Measurements from ENCODE around the gene PDLIM4.

Gene PDLIM4

GRCh38 chr5:132308701-132309100, 51.2 kb downstream of the PDLIM4 start:
- Histone ChIP-seq H3K27me3 (no peaks in the 10 kb centered on the region), H4K20me1 (peaks cover 0 to 99% (median 47%) of the 10 kb centered on the region in 11 experiments; a peak in 17 of 22 replicates), H3K36me3 (peaks cover 0 to 68% (median 17%) of the 10 kb centered on the region in 11 experiments; a peak in 15 of 22 replicates), H3K4me1 (no peaks in the 10 kb centered on the region), H3K4me3 (no peak overlapping the region), H3K9ac (no peak overlapping the region), H3K9me3 (replicated peaks in 1 of 11) (peaks cover 0 to 22% (median 18%) of the 10 kb centered on the region in 11 experiments; a peak in 15 of 22 replicates), H3K27ac (no peak overlapping the region), H3K4me2 (no peak overlapping the region)
- TF ChIP-seq Cebpa-rat (IDR thresholded peaks at IDR 0.05), result no peak

- Histone ChIP-seq H3K9ac (no peak overlapping the region), H3K36me3 (peaks cover 0 to 68% (median 14%) of the 10 kb centered on the region in 11 experiments; a peak in 17 of 22 replicates), H4K20me1 (peaks cover 0 to 99% (median 44%) of the 10 kb centered on the region in 11 experiments; a peak in 16 of 22 replicates), H3K4me2 (no peak overlapping the region), H3K27me3 (no peaks in the 10 kb centered on the region), H3K27ac (no peak overlapping the region), H3K4me3 (no peak overlapping the region), H3K9me3 (replicated peaks in 1 of 11) (peaks cover 0 to 12% (median 10%) of the 10 kb centered on the region in 11 experiments; a peak in 15 of 22 replicates), H3K4me1 (no peaks in the 10 kb centered on the region)
- TF ChIP-seq Cebpa-rat (IDR thresholded peaks at IDR 0.05), result no peak
Measured at GRCh38 chr5:132309679-132310078, 52.2 kb downstream of the PDLIM4 start.

GRCh38 chr5:132310141-132310834, 52.8 kb downstream of the PDLIM4 start:
- no peak overlapping the region for H3K4me3 ChIP-seq
- H3K27ac ChIP-seq, result no peak overlapping the region
- H3K9me3 ChIP-seq (replicated peaks in 1 of 11), result peaks cover 0 to 7% (median 4%) of the 10 kb centered on the region in 11 experiments; a peak in 12 of 22 replicates
- H3K4me2 ChIP-seq, result no peak overlapping the region
- H3K36me3 ChIP-seq, result peaks cover 0 to 68% (median 20%) of the 10 kb centered on the region in 11 experiments; a peak in 16 of 22 replicates
- no peak overlapping the region for H3K9ac ChIP-seq
- no peak for TF ChIP-seq Cebpa-rat (IDR thresholded peaks at IDR 0.05)
- no peaks in the 10 kb centered on the region for H3K27me3 ChIP-seq
- peaks cover 0 to 99% (median 45%) of the 10 kb centered on the region in 11 experiments; a peak in 16 of 22 replicates for H4K20me1 ChIP-seq
- H3K4me1 ChIP-seq, result no peaks in the 10 kb centered on the region

- peaks cover 0 to 12% (median 3%) of the 10 kb centered on the region in 10 experiments; a peak in 7 of 20 replicates for H3K4me1 ChIP-seq
- H3K9ac ChIP-seq, result no peak overlapping the region
- peaks cover 0 to 97% (median 32%) of the 10 kb centered on the region in 11 experiments; a peak in 15 of 22 replicates for H4K20me1 ChIP-seq
- peaks cover 0 to 80% (median 28%) of the 10 kb centered on the region in 11 experiments; a peak in 16 of 22 replicates for H3K36me3 ChIP-seq
- H3K27me3 ChIP-seq, result no peaks in the 10 kb centered on the region
- H3K9me3 ChIP-seq (replicated peaks in 1 of 11), result no peaks in the 10 kb centered on the region
- TF ChIP-seq Cebpa-rat (IDR thresholded peaks at IDR 0.05), result no peak
- no peak overlapping the region for H3K4me2 ChIP-seq
- H3K4me3 ChIP-seq, result no peak overlapping the region
- H3K27ac ChIP-seq, result no peak overlapping the region
Measured at GRCh38 chr5:132313366-132313765, 55.9 kb downstream of the PDLIM4 start.

GRCh38 chr5:132313961-132314432, 56.5 kb downstream of the PDLIM4 start:
- no peak overlapping the region for H3K4me3 ChIP-seq
- H3K27me3 ChIP-seq, result no peaks in the 10 kb centered on the region
- peaks cover 0 to 92% (median 27%) of the 10 kb centered on the region in 11 experiments; a peak in 14 of 22 replicates for H4K20me1 ChIP-seq
- H3K9ac ChIP-seq, result no peak overlapping the region
- no peaks in the 10 kb centered on the region for H3K9me3 ChIP-seq (replicated peaks in 1 of 11)
- TF ChIP-seq Cebpa-rat (IDR thresholded peaks at IDR 0.05), result no peak
- no peak overlapping the region for H3K27ac ChIP-seq
- H3K4me2 ChIP-seq, result no peak overlapping the region
- peaks cover 0 to 12% (median 3%) of the 10 kb centered on the region in 10 experiments; a peak in 7 of 20 replicates for H3K4me1 ChIP-seq
- H3K36me3 ChIP-seq, result peaks cover 0 to 79% (median 32%) of the 10 kb centered on the region in 11 experiments; a peak in 16 of 22 replicates

GRCh38 chr5:132315529-132316067, 58.1 kb downstream of the PDLIM4 start:
- Histone ChIP-seq H3K27me3 (no peaks in the 10 kb centered on the region), H3K27ac (no peak overlapping the region)
- no peak for TF ChIP-seq Cebpa-rat (IDR thresholded peaks at IDR 0.05)

GRCh38 chr5:132319975-132320374, 62.5 kb downstream of the PDLIM4 start:
- H3K36me3 ChIP-seq, result peaks cover 0 to 78% (median 34%) of the 10 kb centered on the region in 11 experiments; a peak in 16 of 22 replicates
- no peak overlapping the region for H3K4me2 ChIP-seq
- H4K20me1 ChIP-seq, result peaks cover 0 to 39% (median 7%) of the 10 kb centered on the region in 11 experiments; a peak in 7 of 22 replicates
- no peak for TF ChIP-seq Cebpa-rat (IDR thresholded peaks at IDR 0.05)
- H3K27ac ChIP-seq, result no peak overlapping the region
- no peak overlapping the region for H3K4me3 ChIP-seq
- no peak overlapping the region for H3K9ac ChIP-seq
- H3K27me3 ChIP-seq, result no peaks in the 10 kb centered on the region
- H3K9me3 ChIP-seq (replicated peaks in 1 of 11), result no peaks in the 10 kb centered on the region
- peaks cover 0 to 12% (median 3%) of the 10 kb centered on the region in 10 experiments; a peak in 7 of 20 replicates for H3K4me1 ChIP-seq

More at GRCh38 chr5:132315529-132316067, 58.1 kb downstream of the PDLIM4 start:
- peaks cover 0 to 80% (median 35%) of the 10 kb centered on the region in 11 experiments; a peak in 17 of 22 replicates for H3K36me3 ChIP-seq
- H3K4me3 ChIP-seq, result no peak overlapping the region
- no peak overlapping the region for H3K4me2 ChIP-seq
- peaks cover 0 to 78% (median 12%) of the 10 kb centered on the region in 11 experiments; a peak in 12 of 22 replicates for H4K20me1 ChIP-seq
- peaks cover 0 to 12% (median 3%) of the 10 kb centered on the region in 10 experiments; a peak in 7 of 20 replicates for H3K4me1 ChIP-seq
- no peak overlapping the region for H3K9ac ChIP-seq
- H3K9me3 ChIP-seq (replicated peaks in 1 of 11), result no peaks in the 10 kb centered on the region

GRCh38 chr5:132321109-132321721, 63.7 kb downstream of the PDLIM4 start:
- no peaks in the 10 kb centered on the region for H3K27me3 ChIP-seq
- no peak overlapping the region for H3K4me2 ChIP-seq
- peaks cover 0 to 12% (median 3%) of the 10 kb centered on the region in 10 experiments; a peak in 7 of 20 replicates for H3K4me1 ChIP-seq
- H3K27ac ChIP-seq, result no peak overlapping the region
- H3K4me3 ChIP-seq, result no peak overlapping the region
- no peak for TF ChIP-seq Cebpa-rat (IDR thresholded peaks at IDR 0.05)
- no peak overlapping the region for H3K9ac ChIP-seq
- H3K36me3 ChIP-seq, result peaks cover 0 to 65% (median 24%) of the 10 kb centered on the region in 11 experiments; a peak in 15 of 22 replicates
- H3K9me3 ChIP-seq (replicated peaks in 1 of 11), result no peaks in the 10 kb centered on the region
- peaks cover 0 to 27% (median 0%) of the 10 kb centered on the region in 11 experiments; a peak in 5 of 22 replicates for H4K20me1 ChIP-seq
